Thyroid gland (tissue), 4 donors: ENCODE results near the gene CEP192.

Experiments used
- CTCF ChIP-seq, 6 experiments: fragments of 200-600 bp in 3 of 6; fragments of 450-650 bp in 3 of 6; sonication (generic) in 3 of 6; IDR thresholded peaks; one replicate each; pipeline ENCODE4 v1.5.1; 2016 to 2019; ENCODE audit warnings: antibody characterized with exemption in 6 of 6, mild to moderate bottlenecking in 2 of 6, inconsistent platforms in 1 of 6, moderate library complexity in 1 of 6
- POLR2A ChIP-seq, 2 donors: fragments of 450-650 bp; IDR thresholded peaks; one replicate each; pipeline ENCODE4 v1.6.1; 2017; ENCODE audit warnings: antibody characterized with exemption in 2 of 2, mild to moderate bottlenecking in 2 of 2, moderate library complexity in 1 of 2

- TF ChIP-seq CTCF (IDR thresholded peaks at IDR 0.05) = no peak
- no peak for TF ChIP-seq POLR2A (IDR thresholded peaks at IDR 0.05)
These were observed 32.7 kb upstream of the CEP192 start for GRCh38 chr18:12958478-12958877.
